Endothelial cell of umbilical vein (primary cell): Measurements from ENCODE around the gene TIGD4. TPM values are rescaled to one million over a fixed set of nuclear protein-coding genes. Genes with fewer than 3 reads are reported as not detected.

Experiments
- BruUV-seq: library from RNA; stranded (reverse); fragments of 400-500 nt; replicated peaks from 2 replicates; lab custom pipeline; 2021; lab: Mats Ljungman, UMichigan
- CTCF ChIA-PET: fragments of 300-600, 350-600 bp; sonication (Branson Sonifier 250); formaldehyde crosslinking; loops from one replicate; lab custom pipeline; 2021; ENCODE audit warnings: antibody characterized with exemption, inconsistent platforms; lab: Charles Lee
- POLR2A ChIA-PET: fragments of 300-600, 350-600 bp; sonication (Branson Sonifier 250); formaldehyde crosslinking; loops from one replicate; lab custom pipeline; 2021; ENCODE audit warnings: antibody characterized with exemption, inconsistent platforms; lab: Charles Lee
- DNase-seq: peaks from one replicate; pipeline ENCODE4 v3.0.0-alpha.2; 2011; ENCODE audit warnings: low read depth, low spot score
- FAIRE-seq: peaks from 2 replicates; lab custom pipeline; 2011; peaks lifted over from hg19 to GRCh38; lab: Jason Lieb, UNC
- H2AFZ ChIP-seq: 2 replicates; pipeline ENCODE4 v1.6.0; 2012; ENCODE audit warnings: low read depth, low read length, control low read depth, inconsistent platforms
- H3K27ac ChIP-seq: 2 replicates; pipeline ENCODE4 v1.5.1; 2011; ENCODE audit warnings: low read depth, mild to moderate bottlenecking, control low read depth, low read length, moderate library complexity; ENCODE audit not compliant: insufficient read depth
- H3K27me3 ChIP-seq, 2 experiments: 2 replicates each; pipeline versions ENCODE4 v1.6.0 to v1.6.1; 2011; ENCODE audit warnings: low read length in 2 of 2, mixed read lengths in 1 of 2; ENCODE audit not compliant: control insufficient read depth in 2 of 2, insufficient read depth in 2 of 2
- H3K36me3 ChIP-seq, 2 experiments: 2 replicates in 1 of 2; 3 replicates in 1 of 2; pipeline ENCODE4 v1.5.1; 2011; ENCODE audit warnings: low read length in 2 of 2, mild to moderate bottlenecking in 1 of 2, moderate library complexity in 1 of 2; ENCODE audit not compliant: control insufficient read depth in 2 of 2, insufficient read depth in 2 of 2; ENCODE audit errors: extremely low read depth in 1 of 2
- H3K4me1 ChIP-seq: 3 replicates; pipeline ENCODE4 v1.5.1; 2011; ENCODE audit warnings: mild to moderate bottlenecking, low read length; ENCODE audit not compliant: control insufficient read depth, insufficient read depth; ENCODE audit errors: extremely low read depth
- H3K4me2 ChIP-seq: 2 replicates; pipeline ENCODE4 v1.6.1; 2011; ENCODE audit warnings: low read length, control low read depth, mixed read lengths; ENCODE audit not compliant: insufficient read depth
- H3K4me3 ChIP-seq, 3 experiments: fragments of 200-600 bp in 1 of 3; sonication (generic), shearing (Covaris generic) in 1 of 3; replicated peaks in 1 of 3; 2 replicates each; pipeline ENCODE4 v1.5.1; 2011 to 2016; ENCODE audit warnings: control low read depth in 3 of 3, low read length in 3 of 3, mild to moderate bottlenecking in 2 of 3, inconsistent platforms in 1 of 3, low read depth in 1 of 3, moderate library complexity in 1 of 3; ENCODE audit not compliant: insufficient read depth in 1 of 3
- H3K79me2 ChIP-seq: 2 replicates; pipeline ENCODE4 v1.6.0; 2012; ENCODE audit warnings: low read length, inconsistent platforms; ENCODE audit not compliant: control insufficient read depth, insufficient read depth
- H3K9ac ChIP-seq: replicated peaks from 2 replicates; pipeline ENCODE3; 2011; ENCODE audit warnings: low read length, control low read depth; ENCODE audit not compliant: insufficient read depth; ENCODE audit errors: extremely low read depth
- H3K9me1 ChIP-seq: replicated peaks from 3 replicates; pipeline ENCODE4 v1.6.0; 2011; ENCODE audit warnings: mild to moderate bottlenecking, low read length; ENCODE audit not compliant: control insufficient read depth, insufficient read depth; ENCODE audit errors: extremely low read depth
- H3K9me3 ChIP-seq: replicated peaks from 2 replicates; pipeline ENCODE4 v1.5.1; 2012; ENCODE audit warnings: low read length, inconsistent platforms; ENCODE audit not compliant: control insufficient read depth, insufficient read depth
- H4K20me1 ChIP-seq: replicated peaks from 2 replicates; pipeline ENCODE3; 2011; ENCODE audit warnings: mild to moderate bottlenecking, low read length; ENCODE audit not compliant: control insufficient read depth, insufficient read depth; ENCODE audit errors: extremely low read depth
- CTCF ChIP-seq, 2 donors: IDR thresholded peaks; 1 replicate in 1 of 2; 2 replicates in 1 of 2; pipeline ENCODE4 v1.5.1; 2011; ENCODE audit warnings: low read length in 2 of 2, mild to moderate bottlenecking in 2 of 2, moderate library complexity in 2 of 2, control low read depth in 1 of 2, inconsistent platforms in 1 of 2, low read depth in 1 of 2; ENCODE audit not compliant: insufficient read depth in 1 of 2; ENCODE audit errors: extremely low read depth in 1 of 2
- EZH2 ChIP-seq: IDR thresholded peaks from 2 replicates; pipeline ENCODE4 v1.6.1; 2012; ENCODE audit warnings: borderline replicate concordance, low read depth, mild to moderate bottlenecking, moderate library complexity, low read length, inconsistent platforms; ENCODE audit not compliant: severe bottlenecking
- FOS ChIP-seq: IDR thresholded peaks from 2 replicates; pipeline ENCODE4 v1.6.1; 2011; ENCODE audit warnings: mild to moderate bottlenecking, low read length, moderate library complexity, borderline replicate concordance; ENCODE audit not compliant: insufficient read depth
- GATA2 ChIP-seq: IDR thresholded peaks from 2 replicates; pipeline ENCODE4 v1.7.0; 2011; ENCODE audit warnings: low read depth, mild to moderate bottlenecking, moderate library complexity, mixed read lengths, low read length; ENCODE audit not compliant: insufficient read length, insufficient read depth
- JUN ChIP-seq: IDR thresholded peaks from 2 replicates; pipeline ENCODE4 v1.6.1; 2011; ENCODE audit warnings: borderline replicate concordance, low read depth; ENCODE audit not compliant: insufficient read length, insufficient read depth
- MAX ChIP-seq: IDR thresholded peaks from 2 replicates; pipeline ENCODE4 v1.6.1; 2011; ENCODE audit not compliant: insufficient read depth, insufficient read length
- MYC ChIP-seq: IDR thresholded peaks from one replicate; pipeline ENCODE4 v1.6.1; 2011; ENCODE audit warnings: mild to moderate bottlenecking, low read depth, low read length
- POLR2A ChIP-seq: IDR thresholded peaks from 2 replicates; pipeline ENCODE4 v1.6.1; 2012; ENCODE audit warnings: low read depth, mild to moderate bottlenecking, control low read depth, low read length
- POLR2AphosphoS5 ChIP-seq: IDR thresholded peaks from 2 replicates; pipeline ENCODE4 v1.6.1; 2012; ENCODE audit warnings: low read depth, mild to moderate bottlenecking, control low read depth, low read length, moderate library complexity; ENCODE audit not compliant: insufficient read depth
- dilution Hi-C: fragments of 300-500 bp; cut with MboI; formaldehyde crosslinking; loops from one replicate; pipeline ENCODE4 v1.15.0; 2019; ENCODE audit warnings: low sequenced_read_pairs; ENCODE audit not compliant: extremely low pct_ligation_motif_present
- intact Hi-C: fragments of 100-400 bp; cut with micrococcal nuclease; formaldehyde crosslinking; loops from one replicate; pipeline ENCODE4 v1.10.0; 2022
- polyA plus RNA-seq, 4 experiments: library from polyadenylated mRNA; depleted of rRNA in 3 of 4; stranded (reverse) in 3 of 4; unstranded in 1 of 4; fragments of >200 nt; gene quantifications; 2 replicates each; pipeline versions ENCODE4 v1.2.1 to v1.2.3, GENCODE V29; 2011 to 2012; ENCODE audit warnings: missing spikeins in 1 of 4
- total RNA-seq: library from RNA; stranded (reverse); gene quantifications from 2 replicates; pipeline ENCODE4 v1.2.3, GENCODE V29; 2021

TIGD4 gene
- total and polyA plus RNA-seq, 2 donors (not counting 3 experiments of a cell fraction or from before 2014, with no cell fraction given): 0.03 to 0.18 TPM

GRCh38 chr4:152803541-152803940 lies 24.0 kb upstream of the TIGD4 start:
- H3K9me1 ChIP-seq: no peaks in the 10 kb centered on the region
- dilution Hi-C loops: no loop called here
- H3K4me3 ChIP-seq: no peak overlapping the region
- ChIA-PET CTCF (no interaction called here), POLR2A (no interaction called here)
- TF ChIP-seq MYC: no peak
- no peak for TF ChIP-seq FOS
- no peak for TF ChIP-seq MAX
- TF ChIP-seq CTCF (IDR thresholded peaks at IDR 0.05; ENCODE audit: extremely low read depth in 1 of 2, insufficient read depth in 1 of 2, low read depth in 1 of 2, low read length in 2 of 2): no peak
- no peak for TF ChIP-seq JUN
- intact Hi-C loops: no loop called here
- DNase-seq: no peak
- H4K20me1 ChIP-seq: peaks cover 8% of the 10 kb centered on the region
- no peak overlapping the region for H2AFZ ChIP-seq
- H3K9ac ChIP-seq: no peak overlapping the region
- peaks cover 25% of the 10 kb centered on the region for H3K79me2 ChIP-seq
- no peak overlapping the region for H3K4me2 ChIP-seq
- no TSS peak for BruUV-seq
- H3K27ac ChIP-seq: no peak overlapping the region
- FAIRE-seq: no peak
- H3K4me1 ChIP-seq: no peaks in the 10 kb centered on the region
- no peaks in the 10 kb centered on the region for H3K27me3 ChIP-seq
- H3K9me3 ChIP-seq: no peaks in the 10 kb centered on the region
- no peaks in the 10 kb centered on the region for H3K36me3 ChIP-seq

GRCh38 chr4:152795891-152796290 lies 16.4 kb upstream of the TIGD4 start:
- Histone ChIP-seq H3K4me1 (no peaks in the 10 kb centered on the region), H3K36me3 (no peaks in the 10 kb centered on the region), H3K9ac (no peak overlapping the region), H3K4me2 (no peak overlapping the region), H3K9me1 (no peaks in the 10 kb centered on the region), H3K4me3 (no peak overlapping the region), H3K27me3 (no peaks in the 10 kb centered on the region), H3K27ac (no peak overlapping the region), H4K20me1 (peaks cover 3% of the 10 kb centered on the region), H3K79me2 (peaks cover 30% of the 10 kb centered on the region), H3K9me3 (no peaks in the 10 kb centered on the region), H2AFZ (no peak overlapping the region)
- FAIRE-seq (no peak), DNase-seq (no peak)
- intact Hi-C loops (no loop called here), dilution Hi-C loops (no loop called here)
- ChIA-PET POLR2A (no interaction called here), CTCF (no interaction called here)
- no TSS peak for BruUV-seq
- no peak for TF ChIP-seq POLR2AphosphoS5
- no peak for TF ChIP-seq CTCF (IDR thresholded peaks at IDR 0.05; ENCODE audit: extremely low read depth in 1 of 2, insufficient read depth in 1 of 2, low read depth in 1 of 2, low read length in 2 of 2)
- no peak for TF ChIP-seq MAX
- no peak for TF ChIP-seq EZH2
- no peak for TF ChIP-seq GATA2
- no peak for TF ChIP-seq POLR2A
- TF ChIP-seq JUN: no peak
- no peak for TF ChIP-seq MYC
- no peak for TF ChIP-seq FOS
